Sigmoid colon (tissue), 4 donors: Measurements from ENCODE around the gene CNPY1.

Experiments
- CTCF ChIP-seq, 4 experiments: fragments of 450-650 bp in 3 of 4; fragments of 200-600 bp in 1 of 4; IDR thresholded peaks; one replicate each; pipeline ENCODE4 v1.5.1; 2016 to 2019; ENCODE audit warnings: antibody characterized with exemption in 4 of 4, mild to moderate bottlenecking in 3 of 4, moderate library complexity in 2 of 4
- POLR2AphosphoS5 ChIP-seq, 4 donors: sonication (generic); formaldehyde crosslinking; IDR thresholded peaks; one replicate each; pipeline ENCODE4 v1.6.1; 2017; ENCODE audit warnings: antibody characterized with exemption in 4 of 4

- no peak for TF ChIP-seq CTCF (IDR thresholded peaks at IDR 0.05)
- TF ChIP-seq POLR2AphosphoS5 (IDR thresholded peaks at IDR 0.05), result no peak
These were observed 48.6 kb upstream of the CNPY1 start for GRCh38 chr7:155594961-155595366.
